Measurements from ENCODE around the gene TREML2. TPM values are rescaled to one million over a fixed set of nuclear protein-coding genes. Genes with fewer than 3 reads are reported as not detected.
A peak's percentile ranks its signal among the peaks of the same experiment; 100 is the strongest.

The TREML2 gene
- total RNA-seq, 1 experiment from 2014 or later: not detected

GRCh38 chr6:41232667-41233066 lies 31.7 kb upstream of the TREML2 start:
- DNase-seq: no peak
- no peaks in the 10 kb centered on the region for H4K20me1 ChIP-seq (ENCODE audit: insufficient read depth, low read depth, low read length)
- no peak overlapping the region for H2AFZ ChIP-seq (ENCODE audit: low read length)
- no peak overlapping the region for H3K9ac ChIP-seq (ENCODE audit: low read length)
- no peaks in the 10 kb centered on the region for H3K4me1 ChIP-seq (ENCODE audit: low read length)
- no peak overlapping the region for H3K27ac ChIP-seq (ENCODE audit: low read length)
- no peaks in the 10 kb centered on the region for H3K9me2 ChIP-seq (replicated peaks; ENCODE audit: insufficient read depth, low read length)
- no peak overlapping the region for H3K4me2 ChIP-seq (ENCODE audit: low read depth, low read length, poor library complexity, severe bottlenecking)
- H3K9me3 ChIP-seq (ENCODE audit: low read length): no peaks in the 10 kb centered on the region
- no peaks in the 10 kb centered on the region for H3K79me2 ChIP-seq (ENCODE audit: low read length)
- H3K36me3 ChIP-seq (ENCODE audit: insufficient read depth, low read length): no peaks in the 10 kb centered on the region
- H3K27me3 ChIP-seq (ENCODE audit: low read length): no peaks in the 10 kb centered on the region
- H3K4me3 ChIP-seq (ENCODE audit: low read length): no peak overlapping the region

- no peaks in the 10 kb centered on the region for H3K4me1 ChIP-seq (ENCODE audit: low read length)
- no peaks in the 10 kb centered on the region for H3K9me2 ChIP-seq (replicated peaks; ENCODE audit: insufficient read depth, low read length)
- no peak for DNase-seq
- no peak overlapping the region for H2AFZ ChIP-seq (ENCODE audit: low read length)
- no peaks in the 10 kb centered on the region for H3K36me3 ChIP-seq (ENCODE audit: insufficient read depth, low read length)
- H3K79me2 ChIP-seq (ENCODE audit: low read length): no peaks in the 10 kb centered on the region
- H3K4me3 ChIP-seq (ENCODE audit: low read length): no peak overlapping the region
- H3K9ac ChIP-seq (ENCODE audit: low read length): no peak overlapping the region
- H3K9me3 ChIP-seq (ENCODE audit: low read length): no peaks in the 10 kb centered on the region
- H3K27me3 ChIP-seq (ENCODE audit: low read length): no peaks in the 10 kb centered on the region
- H3K27ac ChIP-seq (ENCODE audit: low read length): no peak overlapping the region
- H3K4me2 ChIP-seq (ENCODE audit: low read depth, low read length, poor library complexity, severe bottlenecking): no peak overlapping the region
- no peaks in the 10 kb centered on the region for H4K20me1 ChIP-seq (ENCODE audit: insufficient read depth, low read depth, low read length)
These were observed 30.3 kb upstream of the TREML2 start for GRCh38 chr6:41231246-41231645.

- H4K20me1 ChIP-seq (ENCODE audit: insufficient read depth, low read depth, low read length): no peaks in the 10 kb centered on the region
- no peak overlapping the region for H3K4me3 ChIP-seq (ENCODE audit: low read length)
- H3K9me3 ChIP-seq (ENCODE audit: low read length): no peaks in the 10 kb centered on the region
- no peak for DNase-seq
- H3K36me3 ChIP-seq (ENCODE audit: insufficient read depth, low read length): no peaks in the 10 kb centered on the region
- no peaks in the 10 kb centered on the region for H3K4me1 ChIP-seq (ENCODE audit: low read length)
- H3K27me3 ChIP-seq (ENCODE audit: low read length): no peaks in the 10 kb centered on the region
- no peak overlapping the region for H2AFZ ChIP-seq (ENCODE audit: low read length)
- H3K4me2 ChIP-seq (ENCODE audit: low read depth, low read length, poor library complexity, severe bottlenecking): no peak overlapping the region
- H3K79me2 ChIP-seq (ENCODE audit: low read length): no peaks in the 10 kb centered on the region
- no peaks in the 10 kb centered on the region for H3K9me2 ChIP-seq (replicated peaks; ENCODE audit: insufficient read depth, low read length)
- no peak overlapping the region for H3K27ac ChIP-seq (ENCODE audit: low read length)
- no peak overlapping the region for H3K9ac ChIP-seq (ENCODE audit: low read length)
These were observed 28.8 kb upstream of the TREML2 start for GRCh38 chr6:41229721-41230120.

- H3K27ac ChIP-seq (ENCODE audit: low read length): no peak overlapping the region
- no peaks in the 10 kb centered on the region for H3K4me1 ChIP-seq (ENCODE audit: low read length)
- H2AFZ ChIP-seq (ENCODE audit: low read length): no peak overlapping the region
- H3K9me3 ChIP-seq (ENCODE audit: low read length): no peaks in the 10 kb centered on the region
- no peaks in the 10 kb centered on the region for H3K36me3 ChIP-seq (ENCODE audit: insufficient read depth, low read length)
- H4K20me1 ChIP-seq (ENCODE audit: insufficient read depth, low read depth, low read length): no peaks in the 10 kb centered on the region
- DNase-seq: peak; percentile 49
- H3K27me3 ChIP-seq (ENCODE audit: low read length): no peaks in the 10 kb centered on the region
- no peak overlapping the region for H3K9ac ChIP-seq (ENCODE audit: low read length)
- no peaks in the 10 kb centered on the region for H3K9me2 ChIP-seq (replicated peaks; ENCODE audit: insufficient read depth, low read length)
- H3K4me3 ChIP-seq (ENCODE audit: low read length): no peak overlapping the region
- H3K4me2 ChIP-seq (ENCODE audit: low read depth, low read length, poor library complexity, severe bottlenecking): no peak overlapping the region
- no peaks in the 10 kb centered on the region for H3K79me2 ChIP-seq (ENCODE audit: low read length)
These were observed 27.7 kb upstream of the TREML2 start for GRCh38 chr6:41228616-41229015.

- Histone ChIP-seq H3K9ac (ENCODE audit: low read length) (no peak within 1 kb of the TSS), H3K4me3 (ENCODE audit: low read length) (no peak within 1 kb of the TSS), H3K9me3 (ENCODE audit: low read length) (no peaks in the 10 kb centered on the region), H3K9me2 (replicated peaks; ENCODE audit: insufficient read depth, low read length) (no peaks in the 10 kb centered on the region), H4K20me1 (ENCODE audit: insufficient read depth, low read depth, low read length) (no peaks in the 10 kb centered on the region), H3K4me2 (ENCODE audit: low read depth, low read length, poor library complexity, severe bottlenecking) (no peak within 1 kb of the TSS), H3K27me3 (ENCODE audit: low read length) (no peaks in the 10 kb centered on the region), H2AFZ (ENCODE audit: low read length) (no peak within 1 kb of the TSS), H3K27ac (ENCODE audit: low read length) (no peak within 1 kb of the TSS), H3K36me3 (ENCODE audit: insufficient read depth, low read length) (no peaks in the 10 kb centered on the region), H3K79me2 (ENCODE audit: low read length) (no peaks in the 10 kb centered on the region), H3K4me1 (ENCODE audit: low read length) (no peaks in the 10 kb centered on the region)
- DNase-seq: no peak
These were observed 27.1 kb upstream of the TREML2 start, which contains the start of gene TREML4 for GRCh38 chr6:41228096-41228495. Gene TREML4, plus strand, starts transcription at chr6:41228349. Its CDS starts 79 bp downstream, at chr6:41228428.

GRCh38 chr6:41226752-41227151 lies 25.8 kb upstream of the TREML2 start:
- Histone ChIP-seq H3K9ac (ENCODE audit: low read length) (no peak overlapping the region), H3K79me2 (ENCODE audit: low read length) (no peaks in the 10 kb centered on the region), H3K4me2 (ENCODE audit: low read depth, low read length, poor library complexity, severe bottlenecking) (no peak overlapping the region), H3K27me3 (ENCODE audit: low read length) (no peaks in the 10 kb centered on the region), H3K4me3 (ENCODE audit: low read length) (no peak overlapping the region), H3K4me1 (ENCODE audit: low read length) (no peaks in the 10 kb centered on the region), H3K9me3 (ENCODE audit: low read length) (no peaks in the 10 kb centered on the region), H4K20me1 (ENCODE audit: insufficient read depth, low read depth, low read length) (no peaks in the 10 kb centered on the region), H3K27ac (ENCODE audit: low read length) (no peak overlapping the region), H3K36me3 (ENCODE audit: insufficient read depth, low read length) (no peaks in the 10 kb centered on the region), H2AFZ (ENCODE audit: low read length) (no peak overlapping the region), H3K9me2 (replicated peaks; ENCODE audit: insufficient read depth, low read length) (no peaks in the 10 kb centered on the region)
- no peak for DNase-seq

GRCh38 chr6:41224800-41225199 lies 23.9 kb upstream of the TREML2 start:
- Histone ChIP-seq H3K9ac (ENCODE audit: low read length) (no peak overlapping the region), H2AFZ (ENCODE audit: low read length) (no peak overlapping the region), H3K27me3 (ENCODE audit: low read length) (no peaks in the 10 kb centered on the region), H3K4me2 (ENCODE audit: low read depth, low read length, poor library complexity, severe bottlenecking) (no peak overlapping the region), H3K36me3 (ENCODE audit: insufficient read depth, low read length) (no peaks in the 10 kb centered on the region), H4K20me1 (ENCODE audit: insufficient read depth, low read depth, low read length) (no peaks in the 10 kb centered on the region), H3K27ac (ENCODE audit: low read length) (no peak overlapping the region), H3K9me2 (replicated peaks; ENCODE audit: insufficient read depth, low read length) (no peaks in the 10 kb centered on the region), H3K79me2 (ENCODE audit: low read length) (no peaks in the 10 kb centered on the region), H3K4me3 (ENCODE audit: low read length) (no peak overlapping the region), H3K4me1 (ENCODE audit: low read length) (no peaks in the 10 kb centered on the region), H3K9me3 (ENCODE audit: low read length) (no peaks in the 10 kb centered on the region)
- DNase-seq: no peak

- H3K4me1 ChIP-seq (ENCODE audit: low read length): no peaks in the 10 kb centered on the region
- no peaks in the 10 kb centered on the region for H3K36me3 ChIP-seq (ENCODE audit: insufficient read depth, low read length)
- no peak overlapping the region for H3K4me2 ChIP-seq (ENCODE audit: low read depth, low read length, poor library complexity, severe bottlenecking)
- H3K9me3 ChIP-seq (ENCODE audit: low read length): no peaks in the 10 kb centered on the region
- no peaks in the 10 kb centered on the region for H4K20me1 ChIP-seq (ENCODE audit: insufficient read depth, low read depth, low read length)
- H3K27me3 ChIP-seq (ENCODE audit: low read length): no peaks in the 10 kb centered on the region
- H3K4me3 ChIP-seq (ENCODE audit: low read length): no peak overlapping the region
- H3K27ac ChIP-seq (ENCODE audit: low read length): no peak overlapping the region
- no peak overlapping the region for H3K9ac ChIP-seq (ENCODE audit: low read length)
- no peak overlapping the region for H2AFZ ChIP-seq (ENCODE audit: low read length)
- no peaks in the 10 kb centered on the region for H3K79me2 ChIP-seq (ENCODE audit: low read length)
- no peak for DNase-seq
- H3K9me2 ChIP-seq (replicated peaks; ENCODE audit: insufficient read depth, low read length): no peaks in the 10 kb centered on the region
These were observed 21.6 kb upstream of the TREML2 start for GRCh38 chr6:41222513-41222912.

- Histone ChIP-seq H3K27ac (ENCODE audit: low read length) (no peak overlapping the region), H3K36me3 (ENCODE audit: insufficient read depth, low read length) (no peaks in the 10 kb centered on the region), H3K9me2 (replicated peaks; ENCODE audit: insufficient read depth, low read length) (no peaks in the 10 kb centered on the region), H4K20me1 (ENCODE audit: insufficient read depth, low read depth, low read length) (no peaks in the 10 kb centered on the region), H3K4me1 (ENCODE audit: low read length) (no peaks in the 10 kb centered on the region), H2AFZ (ENCODE audit: low read length) (no peak overlapping the region), H3K9me3 (ENCODE audit: low read length) (no peaks in the 10 kb centered on the region), H3K4me2 (ENCODE audit: low read depth, low read length, poor library complexity, severe bottlenecking) (no peak overlapping the region), H3K9ac (ENCODE audit: low read length) (no peak overlapping the region), H3K27me3 (ENCODE audit: low read length) (no peaks in the 10 kb centered on the region), H3K79me2 (ENCODE audit: low read length) (no peaks in the 10 kb centered on the region), H3K4me3 (ENCODE audit: low read length) (no peak overlapping the region)
- DNase-seq: no peak
These were observed 21.1 kb upstream of the TREML2 start for GRCh38 chr6:41222045-41222444.

All from Karpas-422 (cell line).